GM12878 (cell line): ENCODE data around the gene FAM221A. TPM values are rescaled to one million over a fixed set of nuclear protein-coding genes. Genes with fewer than 3 reads are reported as not detected.

Experiments
- ATAC-seq: fragments of 200-7000 bp; cut with Tn5 transposase; 3 replicates; pipeline ENCODE4 v1.9.1; 2020; ENCODE audit warnings: mild to moderate bottlenecking, moderate library complexity
- BruUV-seq: library from RNA; stranded (reverse); fragments of 400-500 nt; replicated peaks from 2 replicates; lab custom pipeline; 2021; lab: Mats Ljungman, UMichigan
- CTCF ChIA-PET: fragments of 300-600 bp; sonication (Branson Sonifier 250); formaldehyde crosslinking; extraction: SDS; loops from one replicate; lab custom pipeline; 2021; ENCODE audit warnings: inconsistent platforms; lab: Yijun Ruan, JAX
- POLR2A ChIA-PET: fragments of 350-600 bp; formaldehyde crosslinking; extraction: SDS; loops from one replicate; lab custom pipeline; 2021; ENCODE audit warnings: inconsistent platforms; lab: Charles Lee
- RAD21 ChIA-PET: fragments of 300-600 bp; sonication (Branson Sonifier 250); formaldehyde crosslinking; loops from one replicate; lab custom pipeline; 2023; ENCODE audit warnings: antibody characterized with exemption; ENCODE audit not compliant: unreplicated experiment; lab: Charles Lee
- SMC1A ChIA-PET: fragments of 300-600 bp; sonication (Branson Sonifier 250); formaldehyde crosslinking; loops from one replicate; lab custom pipeline; 2023; ENCODE audit not compliant: unreplicated experiment, uncharacterized antibody; lab: Charles Lee
- DNase-seq: peaks from one replicate; pipeline ENCODE4 v3.0.0-alpha.2; 2011; ENCODE audit warnings: low read depth, low spot score
- FAIRE-seq: peaks from 3 replicates; lab custom pipeline; 2011; peaks lifted over from hg19 to GRCh38; lab: Jason Lieb, UNC
- H2AFZ ChIP-seq: 2 replicates; pipeline ENCODE4 v1.6.0; 2011; ENCODE audit warnings: low read depth, low read length, control low read depth; ENCODE audit not compliant: control insufficient read depth
- H3K27ac ChIP-seq: 2 replicates; pipeline ENCODE4 v1.5.1; 2011; ENCODE audit warnings: control low read depth; ENCODE audit not compliant: control insufficient read depth, insufficient read depth
- H3K27me3 ChIP-seq, 2 experiments: replicated peaks in 1 of 2; 2 replicates each; pipeline versions ENCODE4 v1.6.0 to v1.6.1; 2011; ENCODE audit warnings: low read length in 1 of 2; ENCODE audit not compliant: control insufficient read depth in 2 of 2, insufficient read depth in 2 of 2
- H3K36me3 ChIP-seq, 2 experiments: 2 replicates each; pipeline ENCODE4 v1.5.1; 2011; ENCODE audit warnings: low read length in 1 of 2; ENCODE audit not compliant: control insufficient read depth in 2 of 2, insufficient read depth in 2 of 2
- H3K4me1 ChIP-seq: 2 replicates; pipeline ENCODE4 v1.6.1; 2011; ENCODE audit warnings: mild to moderate bottlenecking, low read length, moderate library complexity, mixed read lengths; ENCODE audit not compliant: control insufficient read depth, insufficient read depth
- H3K4me2 ChIP-seq: 2 replicates; pipeline ENCODE4 v1.6.0; 2011; ENCODE audit warnings: control low read depth; ENCODE audit not compliant: control insufficient read depth, insufficient read depth
- H3K4me3 ChIP-seq: fragments of 200-600 bp; sonication (generic); 2 replicates; pipeline ENCODE4 v1.5.1; 2016
- H3K79me2 ChIP-seq: 2 replicates; pipeline ENCODE4 v1.6.0; 2011; ENCODE audit warnings: low read length; ENCODE audit not compliant: control insufficient read depth, insufficient read depth
- H3K9ac ChIP-seq: 2 replicates; pipeline ENCODE4 v1.8.0; 2011; ENCODE audit warnings: low read length, control low read depth, mixed read lengths; ENCODE audit not compliant: control insufficient read depth, insufficient read depth
- H3K9me3 ChIP-seq: replicated peaks from 3 replicates; pipeline ENCODE4 v1.5.1; 2011; ENCODE audit warnings: mild to moderate bottlenecking, low read length; ENCODE audit not compliant: control insufficient read depth, insufficient read depth
- H4K20me1 ChIP-seq: 2 replicates; pipeline ENCODE4 v1.6.0; 2011; ENCODE audit not compliant: control insufficient read depth, insufficient read depth
- CBX5 ChIP-seq: sonication (generic); IDR thresholded peaks from 2 replicates; pipeline ENCODE4 v1.6.1; 2016; ENCODE audit warnings: low read depth, moderate library complexity, mild to moderate bottlenecking, inconsistent platforms
- DPF2 ChIP-seq: fragments of 450-650 bp; IDR thresholded peaks from 2 replicates; pipeline ENCODE4 v1.6.1; 2017; ENCODE audit warnings: mild to moderate bottlenecking
- GABPA ChIP-seq: IDR thresholded peaks from 2 replicates; pipeline ENCODE4 v1.6.1; 2014; ENCODE audit warnings: antibody characterized with exemption, low read depth, mild to moderate bottlenecking, inconsistent platforms
- HCFC1 ChIP-seq: fragments of 150-350 bp; IDR thresholded peaks from 2 replicates; pipeline ENCODE4 v1.6.1; 2014; ENCODE audit warnings: low read length
- PAX5 ChIP-seq: IDR thresholded peaks from 2 replicates; pipeline ENCODE4 v1.6.1; 2011; ENCODE audit warnings: low read depth, low read length, borderline replicate concordance
- PKNOX1 ChIP-seq: fragments of 450-650 bp; IDR thresholded peaks from 2 replicates; pipeline ENCODE4 v1.6.1; 2016; ENCODE audit warnings: mild to moderate bottlenecking
- PML ChIP-seq: IDR thresholded peaks from 2 replicates; pipeline ENCODE4 v1.6.1; 2012; ENCODE audit warnings: low read length, inconsistent platforms
- RFX5 ChIP-seq: IDR thresholded peaks from 2 replicates; pipeline ENCODE4 v1.6.1; 2011; ENCODE audit warnings: low read depth, low read length, improper control_type of control experiment
- ZBED1 ChIP-seq: IDR thresholded peaks from 2 replicates; pipeline ENCODE4 v1.6.1; 2016; ENCODE audit warnings: borderline replicate concordance
- WGBS: methylation state at CpG from one replicate; pipeline ENCODE4 v1.1.6; 2016; ENCODE audit warnings: low lambda C conversion rate; ENCODE audit not compliant: insufficient replicate concordance, insufficient coverage; ENCODE audit errors: missing lambda C conversion rate; 5-methylcytosine and 5-hydroxymethylcytosine counted together
- in situ Hi-C: fragments of 300-500 bp; cut with MboI; formaldehyde crosslinking; loops from 9 replicates; pipeline ENCODE4 v1.14.3; 2018; ENCODE audit warnings: mixed read lengths
- intact Hi-C: fragments of 100-400 bp; cut with micrococcal nuclease; formaldehyde crosslinking; loops from one replicate; pipeline ENCODE4 v1.14.2; 2022; ENCODE audit not compliant: unreplicated experiment
- polyA plus RNA-seq, 11 experiments: library from polyadenylated mRNA; depleted of rRNA in 4 of 11; unstranded in 6 of 11; stranded (reverse) in 5 of 11; fragments of >200 nt; fragmentation: Nextera tagmentation in 4 of 11; fragmentation: Illumina TruSeq in 1 of 11; extraction: Ambion mirVana in 4 of 11; extraction: Trizol in 1 of 11; gene quantifications; 1 replicate in 1 of 11; 2 replicates in 10 of 11; pipeline versions ENCODE4 v1.2.1 to v1.2.3, GENCODE V29; 2011 to 2016; ENCODE audit warnings: inconsistent platforms in 2 of 11, missing spikeins in 2 of 11, low read depth in 1 of 11
- total RNA-seq, 4 experiments: library from RNA; depleted of rRNA in 3 of 4; stranded (reverse); fragments of >200 nt in 3 of 4; fragmentation: Illumina TruSeq in 1 of 4; extraction: Trizol in 1 of 4; gene quantifications; 2 replicates each; pipeline versions ENCODE4 v1.2.1 to v1.2.3, GENCODE V29; 2013 to 2021

Gene FAM221A
- total and polyA plus RNA-seq, 10 of the 15 experiments (the other 5 are each of a cell fraction or from before 2014, with no cell fraction given) = 6.3 to 16.7 (median 9.7) TPM

GRCh38 chr7:23655433-23655832 is 24.6 kb upstream of the FAM221A start:
- POLR2A ChIA-PET = no interaction called here
- WGBS = 94% methylated on average over 22 of the region's 22 CpGs

GRCh38 chr7:23658831-23659427 is 21.1 kb upstream of the FAM221A start:
- TF ChIP-seq PKNOX1 = peak; percentile 23; the same call in 1 of the 2 replicates
- TF ChIP-seq ZBED1 = no peak
- Histone ChIP-seq H3K4me3 (no peak overlapping the region), H3K27me3 (no peaks in the 10 kb centered on the region), H3K9ac (no peak overlapping the region), H3K27ac (no peak overlapping the region), H3K4me2 (no peak overlapping the region), H4K20me1 (no peaks in the 10 kb centered on the region), H3K79me2 (no peaks in the 10 kb centered on the region), H3K36me3 (no peaks in the 10 kb centered on the region), H3K9me3 (peaks cover 11% of the 10 kb centered on the region; the same call in 2 of the 3 replicates), H2AFZ (no peak overlapping the region), H3K4me1 (no peaks in the 10 kb centered on the region)
- CTCF ChIA-PET = interaction anchor here (1.0 to 1.6 kb wide), 2 partner anchors 38 to 53 kb away, joined by 3 to 5 read pairs; no protein-coding TSS in a partner anchor
- BruUV-seq = no TSS peak
- ATAC-seq = no peak
- POLR2A ChIA-PET = no interaction called here
- 59% methylated on average over 7 of the region's 7 CpGs for WGBS
- FAIRE-seq = no peak
- intact Hi-C loops (no loop called here), in situ Hi-C loops (no loop called here)
- SMC1A ChIA-PET = interaction anchor here (1.0 to 1.2 kb wide), 2 partner anchors 9 to 24 kb away, joined by 3 read pairs; no protein-coding TSS in a partner anchor
- DNase-seq = no peak
- RAD21 ChIA-PET = no interaction called here

More at GRCh38 chr7:23655433-23655832, 24.6 kb upstream of the FAM221A start:
- Histone ChIP-seq H3K79me2 (no peaks in the 10 kb centered on the region), H3K4me1 (no peaks in the 10 kb centered on the region), H3K36me3 (no peaks in the 10 kb centered on the region), H3K4me2 (no peak overlapping the region), H3K27me3 (no peaks in the 10 kb centered on the region), H3K4me3 (no peak overlapping the region), H4K20me1 (no peaks in the 10 kb centered on the region), H3K9me3 (peaks cover 12% of the 10 kb centered on the region; the same call in 2 of the 3 replicates), H3K27ac (no peak overlapping the region), H2AFZ (no peak overlapping the region), H3K9ac (no peak overlapping the region)
- no peak for FAIRE-seq
- ATAC-seq = no peak
- in situ Hi-C loops = no loop called here
- SMC1A ChIA-PET = interaction anchor here (1.2 to 1.4 kb wide), 2 partner anchors 13 to 86 kb away, joined by 3 to 4 read pairs; no protein-coding TSS in a partner anchor
- TF ChIP-seq HCFC1 (no peak), DPF2 (no peak), PML (no peak), PAX5 (no peak), GABPA (no peak), RFX5 (no peak), CBX5 (no peak)
- RAD21 ChIA-PET = no interaction called here
- no peak for DNase-seq
- CTCF ChIA-PET = interaction anchor here (1.1 to 1.5 kb wide), 2 partner anchors 41 to 58 kb away, joined by 3 to 4 read pairs; no protein-coding TSS in a partner anchor
- intact Hi-C loops = no loop called here
- no TSS peak for BruUV-seq
